AG04450 (cell line): ENCODE results near the gene RAB43. TPM values are rescaled to one million over a fixed set of nuclear protein-coding genes. Genes with fewer than 3 reads are reported as not detected.

ENCODE experiments used
- CTCF ChIA-PET: fragments of 300-600, 350-600 bp; formaldehyde crosslinking; extraction: SDS; loops from one replicate; lab custom pipeline; 2022; ENCODE audit warnings: antibody characterized with exemption, inconsistent platforms; lab: Charles Lee
- POLR2A ChIA-PET: fragments of 350-600 bp; formaldehyde crosslinking; extraction: SDS; loops from one replicate; lab custom pipeline; 2021; ENCODE audit warnings: antibody characterized with exemption, inconsistent platforms; lab: Yijun Ruan, JAX
- DNase-seq: peaks from one replicate; pipeline ENCODE4 v3.0.0-alpha.2; 2011; ENCODE audit warnings: low read depth, low spot score
- H3K27ac ChIP-seq: one replicate; pipeline ENCODE4 v1.5.1; 2012; ENCODE audit warnings: low read depth, low read length, control low read depth
- H3K27me3 ChIP-seq: one replicate; pipeline ENCODE4 v1.6.0; 2012; ENCODE audit warnings: low read length; ENCODE audit not compliant: control insufficient read depth, insufficient read depth
- H3K4me3 ChIP-seq: 2 replicates; pipeline ENCODE4 v1.5.1; 2011; ENCODE audit warnings: mild to moderate bottlenecking, low read depth, low read length, control low read depth
- H3K9me3 ChIP-seq: 2 replicates; pipeline ENCODE4 v1.5.1; 2012; ENCODE audit warnings: low read length; ENCODE audit not compliant: control insufficient read depth, insufficient read depth
- polyA plus RNA-seq: library from polyadenylated mRNA; depleted of rRNA; stranded (reverse); fragments of >200 nt; gene quantifications from 2 replicates; pipeline ENCODE4 v1.2.3, GENCODE V29; 2011; rRNA removed
- TF ChIP-seq, protein P1 (sequence below): IDR thresholded peaks from 2 replicates; pipeline ENCODE4 v1.5.1; 2011; ENCODE audit warnings: low read depth, low read length, control low read depth, inconsistent platforms

Gene RAB43
- polyA plus RNA-seq, 1 experiment, result 6.9 TPM

DNA sequence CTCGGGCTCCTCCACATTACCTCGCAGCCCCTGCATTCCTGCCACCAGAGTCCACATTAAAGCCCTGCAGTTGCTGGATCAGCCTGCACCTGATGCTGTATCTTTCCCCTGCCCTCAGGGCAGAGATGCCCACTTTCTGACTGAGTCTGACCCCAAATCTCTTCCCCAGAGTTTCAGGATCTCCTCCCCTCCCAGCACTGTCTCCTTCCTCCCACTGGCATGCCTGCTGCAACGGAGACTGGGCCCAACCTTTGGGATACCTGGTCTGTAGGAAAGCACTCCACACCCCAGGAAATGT lies 81.6 kb downstream of the RAB43 start:
- TF ChIP-seq, protein P1, sequence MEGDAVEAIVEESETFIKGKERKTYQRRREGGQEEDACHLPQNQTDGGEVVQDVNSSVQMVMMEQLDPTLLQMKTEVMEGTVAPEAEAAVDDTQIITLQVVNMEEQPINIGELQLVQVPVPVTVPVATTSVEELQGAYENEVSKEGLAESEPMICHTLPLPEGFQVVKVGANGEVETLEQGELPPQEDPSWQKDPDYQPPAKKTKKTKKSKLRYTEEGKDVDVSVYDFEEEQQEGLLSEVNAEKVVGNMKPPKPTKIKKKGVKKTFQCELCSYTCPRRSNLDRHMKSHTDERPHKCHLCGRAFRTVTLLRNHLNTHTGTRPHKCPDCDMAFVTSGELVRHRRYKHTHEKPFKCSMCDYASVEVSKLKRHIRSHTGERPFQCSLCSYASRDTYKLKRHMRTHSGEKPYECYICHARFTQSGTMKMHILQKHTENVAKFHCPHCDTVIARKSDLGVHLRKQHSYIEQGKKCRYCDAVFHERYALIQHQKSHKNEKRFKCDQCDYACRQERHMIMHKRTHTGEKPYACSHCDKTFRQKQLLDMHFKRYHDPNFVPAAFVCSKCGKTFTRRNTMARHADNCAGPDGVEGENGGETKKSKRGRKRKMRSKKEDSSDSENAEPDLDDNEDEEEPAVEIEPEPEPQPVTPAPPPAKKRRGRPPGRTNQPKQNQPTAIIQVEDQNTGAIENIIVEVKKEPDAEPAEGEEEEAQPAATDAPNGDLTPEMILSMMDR, result 0 out of 2 replicates have a peak, but pooled peaks have one; percentile 5
- Histone ChIP-seq H3K9me3 (peaks cover 9% of the 10 kb centered on the region), H3K27ac (no peak overlapping the region), H3K27me3 (peaks cover 49% of the 10 kb centered on the region), H3K4me3 (no peak overlapping the region)
- DNase-seq, result no peak
- ChIA-PET CTCF (interaction anchor here (1.3 to 4.4 kb wide), 2 partner anchors 14 to 69 kb away, joined by 4 to 23 read pairs; no protein-coding TSS in a partner anchor), POLR2A (no interaction called here)

DNA sequence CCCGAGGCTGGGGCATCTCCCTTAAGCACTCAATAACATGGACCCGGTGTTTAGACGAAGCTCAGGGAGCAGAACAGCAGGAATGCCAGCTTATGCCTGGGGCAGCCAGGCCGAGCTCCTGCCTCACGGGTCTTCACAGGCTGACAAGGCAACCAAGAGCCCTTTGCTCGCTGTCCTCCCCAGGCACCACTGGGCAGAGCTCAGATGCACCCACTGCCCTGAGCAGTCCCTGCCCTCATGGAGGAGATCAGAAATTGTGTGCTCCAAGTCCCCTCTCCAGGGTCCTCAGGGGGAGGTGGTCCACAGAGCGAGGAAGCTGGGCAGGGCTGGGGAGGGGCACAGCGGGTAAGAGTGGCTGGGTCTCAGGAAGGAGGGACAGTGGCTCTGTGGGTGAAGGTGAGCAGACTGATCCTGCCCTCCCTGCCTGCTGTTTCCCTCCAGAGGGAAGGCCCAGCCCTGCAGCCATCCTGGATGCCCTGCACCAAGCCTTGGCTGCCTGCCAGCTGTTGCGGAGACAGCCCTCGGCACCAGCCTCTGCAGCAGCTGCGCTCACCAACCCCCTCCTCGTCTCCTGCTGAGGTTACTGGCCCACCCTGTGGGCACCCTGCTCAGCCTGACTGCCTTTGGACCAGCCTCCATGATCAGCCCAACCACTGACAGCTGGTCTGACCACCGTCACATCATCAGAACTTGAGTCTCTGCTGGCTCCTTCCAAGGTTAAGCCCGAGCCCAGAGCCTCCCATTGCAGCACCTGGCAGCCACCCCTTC lies 82.1 kb downstream of the RAB43 start:
- no peak for DNase-seq

DNA sequence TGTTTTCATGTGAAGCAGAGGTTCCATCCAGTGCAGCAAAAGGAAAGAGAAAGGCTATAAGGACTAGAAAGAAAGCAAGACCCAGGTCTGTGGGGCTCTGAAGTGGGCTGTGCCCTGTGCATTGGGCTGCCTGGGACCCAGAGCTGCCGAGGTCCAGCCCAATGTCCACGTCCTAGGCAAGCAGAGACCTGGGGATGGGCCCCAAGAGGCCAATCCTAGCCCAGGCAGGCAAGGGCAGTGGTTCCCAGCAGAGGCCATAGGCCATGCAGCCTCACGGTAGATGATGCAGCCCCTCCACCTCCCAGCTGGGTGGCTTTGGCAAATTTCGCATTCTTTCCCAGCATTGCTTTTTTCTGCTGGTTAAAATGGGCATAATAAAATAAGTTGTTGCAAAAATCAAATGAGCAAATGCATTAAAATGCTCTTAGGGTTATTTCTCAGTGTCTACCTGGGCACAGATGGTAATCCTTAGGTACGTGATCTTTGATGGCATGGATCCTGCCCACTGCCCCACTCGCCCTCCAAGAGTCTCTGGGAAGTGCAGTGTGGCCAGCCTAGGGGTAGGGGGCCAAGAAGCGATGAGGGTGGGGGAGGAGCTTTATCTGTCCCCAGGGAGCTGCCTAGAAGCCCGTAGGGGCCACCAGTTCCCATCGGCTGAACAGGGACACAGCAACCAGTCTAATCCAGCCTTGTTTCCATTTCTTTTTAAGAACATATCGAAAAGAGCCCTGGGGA lies 83.3 kb downstream of the RAB43 start:
- Histone ChIP-seq H3K4me3 (no peak overlapping the region), H3K9me3 (peaks cover 3% of the 10 kb centered on the region; the same call in 1 of the 2 replicates), H3K27me3 (peaks cover 55% of the 10 kb centered on the region), H3K27ac (no peak overlapping the region)
- TF ChIP-seq, protein P1, result no peak
- POLR2A ChIA-PET, result no interaction called here
- DNase-seq, result no peak
- CTCF ChIA-PET, result interaction anchor here (1.3 to 3.6 kb wide), 2 partner anchors 15 to 68 kb away, joined by 4 to 21 read pairs; no protein-coding TSS in a partner anchor

More for the DNA sequence above, 82.1 kb downstream of the RAB43 start:
- Histone ChIP-seq H3K9me3 (peaks cover 7% of the 10 kb centered on the region), H3K27ac (no peak overlapping the region), H3K4me3 (no peak overlapping the region), H3K27me3 (peaks cover 54% of the 10 kb centered on the region)
- POLR2A ChIA-PET, result no interaction called here
- CTCF ChIA-PET, result interaction anchor here (1.3 to 3.6 kb wide), 2 partner anchors 14 to 69 kb away, joined by 4 to 21 read pairs; no protein-coding TSS in a partner anchor
- TF ChIP-seq, protein P1, result no peak

Other genes with a start within 250 kb of the RAB43 start
- gene ACAD9, start 242.2 kb downstream of the RAB43 start, polyA plus RNA-seq, result 31.0 and 35.2 TPM in 2 replicates
- 0.10 TPM in 1 of 2 replicates, not detected in the other for gene CFAP92, start 127.7 kb downstream of the RAB43 start, polyA plus RNA-seq
- 0.27 and 0.35 TPM in 2 replicates for gene EFCC1, start 120.5 kb downstream of the RAB43 start, polyA plus RNA-seq
- not detected in 2 replicates for gene GP9, start 61.0 kb downstream of the RAB43 start, polyA plus RNA-seq
- gene ISY1, start 39.3 kb upstream of the RAB43 start, polyA plus RNA-seq, result 29.7 and 34.3 TPM in 2 replicates
- 265 and 305 TPM in 2 replicates for gene CNBP, start 62.1 kb upstream of the RAB43 start, polyA plus RNA-seq
- gene COPG1, start 127.8 kb upstream of the RAB43 start, polyA plus RNA-seq, result 229 and 231 TPM in 2 replicates
- gene HMCES, start 157.1 kb upstream of the RAB43 start, polyA plus RNA-seq, result 19.9 and 22.6 TPM in 2 replicates